Parathyroid adenoma (tissue), 2 donors: ENCODE results near the gene NRDE2.

Source experiments
- H2AFZ ChIP-seq: fragments of 300-600 bp; sonication (generic); one replicate; pipeline ENCODE4 v1.7.0; 2017; ENCODE audit warnings: antibody characterized with exemption, mild to moderate bottlenecking
- H3K27ac ChIP-seq: fragments of 300-600 bp; sonication (generic); one replicate; pipeline ENCODE4 v1.7.0; 2017
- H3K27me3 ChIP-seq: fragments of 300-600 bp; sonication (generic); one replicate; pipeline ENCODE4 v1.7.0; 2017; ENCODE audit warnings: low read length; ENCODE audit not compliant: control insufficient read depth, insufficient read depth
- H3K36me3 ChIP-seq: fragments of 300-600 bp; sonication (generic); one replicate; pipeline ENCODE4 v1.7.0; 2017; ENCODE audit warnings: low read length; ENCODE audit not compliant: control insufficient read depth, insufficient read depth
- H3K4me1 ChIP-seq: fragments of 300-600 bp; sonication (generic); one replicate; pipeline ENCODE4 v1.7.0; 2017; ENCODE audit warnings: control low read depth
- H3K4me2 ChIP-seq: fragments of 300-600 bp; sonication (generic); one replicate; pipeline ENCODE4 v1.7.0; 2017; ENCODE audit warnings: low read length
- H3K4me3 ChIP-seq: fragments of 300-600 bp; sonication (generic); one replicate; pipeline ENCODE4 v1.7.0; 2017; ENCODE audit warnings: low read depth, low read length
- H3K79me2 ChIP-seq: fragments of 300-600 bp; sonication (generic); one replicate; pipeline ENCODE4 v1.7.0; 2017; ENCODE audit warnings: control low read depth
- H3K9ac ChIP-seq: fragments of 300-600 bp; sonication (generic); one replicate; pipeline ENCODE4 v1.7.0; 2017; ENCODE audit warnings: mild to moderate bottlenecking
- H3K9me3 ChIP-seq: fragments of 300-600 bp; sonication (generic); one replicate; pipeline ENCODE4 v1.7.0; 2017; ENCODE audit warnings: low read length; ENCODE audit not compliant: control insufficient read depth
- CTCF ChIP-seq: fragments of 300-600 bp; sonication (generic); IDR thresholded peaks from one replicate; pipeline ENCODE4 v1.7.0; 2017; ENCODE audit warnings: antibody characterized with exemption, mild to moderate bottlenecking
- donor health status: primary hyperparathyroidism.

The NRDE2 gene

DNA sequence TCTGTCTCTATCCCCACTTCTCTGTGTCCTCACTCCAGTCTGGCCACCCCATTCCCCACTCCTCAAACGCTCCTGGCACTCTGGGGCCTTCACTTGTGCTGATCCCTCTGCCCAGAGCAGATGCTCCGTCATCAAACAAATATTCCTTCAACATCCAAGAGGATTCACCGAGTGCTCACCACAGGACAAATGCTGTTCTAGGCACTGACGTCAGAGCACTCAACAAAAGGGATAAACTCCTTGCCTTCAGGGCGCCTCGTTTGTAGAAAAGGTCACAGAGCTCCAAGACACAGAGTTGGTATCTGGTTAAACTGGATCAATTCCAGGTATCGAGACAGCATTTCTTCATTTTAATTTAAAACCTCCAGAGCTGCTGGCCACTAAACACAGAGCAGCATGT, 40.0 kb downstream of the NRDE2 start:
- Histone ChIP-seq H3K4me3 (no peak overlapping the region), H3K79me2 (no peaks in the 10 kb centered on the region), H3K9me3 (no peaks in the 10 kb centered on the region), H3K27ac (peak overlapping the region; percentile 40), H3K27me3 (no peaks in the 10 kb centered on the region), H3K4me2 (no peak overlapping the region), H3K36me3 (no peaks in the 10 kb centered on the region), H3K4me1 (peaks cover 13% of the 10 kb centered on the region), H3K9ac (no peak overlapping the region), H2AFZ (no peak overlapping the region)
- no peak for TF ChIP-seq CTCF

- Histone ChIP-seq H3K4me3 (no peak overlapping the region), H2AFZ (no peak overlapping the region), H3K9me3 (no peaks in the 10 kb centered on the region), H3K4me2 (no peak overlapping the region), H3K36me3 (no peaks in the 10 kb centered on the region), H3K79me2 (no peaks in the 10 kb centered on the region), H3K27me3 (no peaks in the 10 kb centered on the region), H3K4me1 (peaks cover 13% of the 10 kb centered on the region), H3K9ac (no peak overlapping the region), H3K27ac (peak overlapping the region; percentile 40)
- TF ChIP-seq CTCF = no peak
These were observed 41.3 kb downstream of the NRDE2 start for GRCh38 chr14:90290337-90291011.

DNA sequence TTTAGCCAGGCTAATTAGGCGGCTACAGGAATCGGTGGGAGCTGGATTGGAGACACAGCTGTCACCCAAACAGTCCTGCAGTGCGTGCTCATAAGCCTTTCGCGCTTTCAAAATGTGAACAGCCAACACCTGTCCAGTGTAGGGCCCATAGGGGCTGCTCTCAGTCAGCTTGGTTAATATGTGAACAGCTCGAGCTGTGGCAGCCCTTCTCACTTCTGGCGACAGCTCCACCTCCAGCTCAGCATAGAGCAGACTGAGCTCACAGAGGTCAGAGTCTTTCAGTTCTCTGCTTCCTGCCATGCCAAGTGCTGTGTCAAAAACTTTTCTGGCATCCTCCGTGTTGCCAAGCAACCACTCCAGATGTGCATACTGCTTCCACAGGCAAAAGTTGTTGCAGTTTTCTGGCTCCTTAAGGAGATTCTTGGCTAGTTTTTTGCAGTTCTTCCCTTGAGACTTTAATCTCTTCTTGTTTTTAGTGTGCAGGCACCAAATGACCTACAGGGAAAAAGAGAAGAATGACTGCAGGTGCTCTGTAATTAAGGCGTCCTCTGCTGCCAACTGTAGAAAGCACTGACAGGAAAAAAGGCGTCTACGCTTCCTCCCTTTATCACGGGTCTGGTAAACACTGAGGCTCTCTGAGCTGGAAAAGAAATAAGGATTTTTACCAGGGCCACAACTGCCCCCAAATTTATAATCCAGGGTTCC, 42.9 kb downstream of the NRDE2 start:
- no peaks in the 10 kb centered on the region for H3K36me3 ChIP-seq
- H3K27me3 ChIP-seq = no peaks in the 10 kb centered on the region
- H3K4me2 ChIP-seq = no peak overlapping the region
- peaks cover 13% of the 10 kb centered on the region for H3K4me1 ChIP-seq
- H3K9ac ChIP-seq = no peak overlapping the region
- H3K79me2 ChIP-seq = peaks cover 3% of the 10 kb centered on the region
- H3K9me3 ChIP-seq = no peaks in the 10 kb centered on the region
- H3K4me3 ChIP-seq = no peak overlapping the region
- H2AFZ ChIP-seq = no peak overlapping the region
- no peak for TF ChIP-seq CTCF
- H3K27ac ChIP-seq = no peak overlapping the region

DNA sequence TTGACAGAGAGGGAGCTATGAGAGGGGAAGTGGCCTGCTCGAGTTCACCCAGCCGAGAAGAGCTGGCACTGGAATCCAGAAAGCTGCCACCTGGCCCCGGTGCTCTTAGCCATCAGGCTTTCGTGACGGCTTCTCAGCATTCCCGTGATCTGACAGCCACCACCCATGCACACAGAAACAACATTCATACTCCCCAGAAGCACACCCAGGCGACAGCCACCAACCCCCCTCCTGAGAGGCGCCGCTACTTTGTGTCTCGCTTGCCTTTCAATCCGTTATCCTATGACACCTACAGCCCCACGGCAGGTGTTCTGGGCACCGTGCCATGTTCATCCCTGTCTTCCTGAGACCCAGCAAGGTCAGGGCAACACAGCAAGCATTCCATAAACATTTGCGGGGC, 44.0 kb downstream of the NRDE2 start:
- no peak overlapping the region for H3K27ac ChIP-seq
- no peak overlapping the region for H3K9ac ChIP-seq
- H3K27me3 ChIP-seq = no peaks in the 10 kb centered on the region
- no peaks in the 10 kb centered on the region for H3K9me3 ChIP-seq
- H3K79me2 ChIP-seq = peaks cover 4% of the 10 kb centered on the region
- no peaks in the 10 kb centered on the region for H3K36me3 ChIP-seq
- TF ChIP-seq CTCF = no peak
- H2AFZ ChIP-seq = no peak overlapping the region
- no peak overlapping the region for H3K4me3 ChIP-seq
- peaks cover 13% of the 10 kb centered on the region for H3K4me1 ChIP-seq
- H3K4me2 ChIP-seq = no peak overlapping the region
